Kidney epithelial cell (primary cell): ENCODE results near the gene MRPL22. TPM values are rescaled to one million over a fixed set of nuclear protein-coding genes. Genes with fewer than 3 reads are reported as not detected.
"Not testable (repeated sequence)": the region's sequence is repeated elsewhere in the genome, so short reads cannot be mapped to it uniquely, and the experiment has no call there.

Experiments used
- DNase-seq: peaks from one replicate; pipeline ENCODE4 v3.0.0-alpha.2; 2010; ENCODE audit warnings: low read depth
- H3K27me3 ChIP-seq: 2 replicates; pipeline ENCODE4 v1.6.0; 2011; ENCODE audit warnings: low read length; ENCODE audit not compliant: control insufficient read depth, insufficient read depth
- H3K36me3 ChIP-seq: 2 replicates; pipeline ENCODE4 v1.5.1; 2011; ENCODE audit warnings: low read length; ENCODE audit not compliant: control insufficient read depth, insufficient read depth
- H3K4me3 ChIP-seq: 2 replicates; pipeline ENCODE4 v1.5.1; 2011; ENCODE audit warnings: low read depth, mild to moderate bottlenecking, control low read depth, low read length
- CTCF ChIP-seq: IDR thresholded peaks from 2 replicates; pipeline ENCODE4 v1.5.1; 2011; ENCODE audit warnings: mild to moderate bottlenecking, moderate library complexity, low read length, control low read depth, inconsistent platforms; ENCODE audit not compliant: insufficient read depth, poor library complexity, severe bottlenecking
- total RNA-seq: library from RNA; depleted of rRNA; stranded (reverse); fragments of >200 nt; gene quantifications from 2 replicates; pipeline ENCODE4 v1.2.3, GENCODE V29; 2015

The MRPL22 gene
- total RNA-seq, 1 donor from 2014 or later: 24.5 TPM

GRCh38 chr5:154937718-154938466 is 3.0 kb upstream of the MRPL22 start, which contains the start of gene GEMIN5:
Gene GEMIN5, minus strand, starts transcription at chr5:154938211. Its CDS starts 78 bp downstream, at chr5:154938133.
- Histone ChIP-seq H3K36me3 (peaks cover 2% of the 10 kb centered on the region), H3K4me3 (peak within 1 kb of the TSS; percentile 60), H3K27me3 (no peaks in the 10 kb centered on the region)
- DNase-seq: peak; percentile 38
- TF ChIP-seq CTCF: no peak

GRCh38 chr5:154939387-154939786 is 1.5 kb upstream of the MRPL22 start:
- H3K27me3 ChIP-seq, H3K36me3 ChIP-seq, H3K4me3 ChIP-seq, DNase-seq: not testable (repeated sequence)

DNA sequence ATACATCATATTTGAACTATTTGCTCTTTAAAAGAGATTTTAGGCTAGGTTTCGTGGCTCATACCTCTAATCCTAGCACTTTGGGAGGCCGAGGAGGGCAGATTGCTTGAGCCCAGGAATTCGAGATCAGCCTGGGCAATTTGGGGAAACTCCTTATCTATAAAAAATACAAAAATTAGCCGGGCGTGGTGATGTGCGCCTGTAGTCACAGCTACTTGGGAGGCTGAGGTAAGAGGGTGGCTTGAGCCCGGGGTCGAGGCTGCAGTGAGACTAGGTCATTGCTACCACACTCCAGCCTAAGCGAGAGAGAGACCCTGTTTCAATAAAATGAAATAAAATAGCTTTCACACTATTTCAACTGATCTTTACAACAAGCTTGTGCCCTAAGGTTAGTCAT is 500 bp upstream of the MRPL22 start:
- Histone ChIP-seq H3K27me3 (no peaks in the 10 kb centered on the region), H3K4me3 (peak overlapping the region; percentile 78), H3K36me3 (no peaks in the 10 kb centered on the region)
- no peak for TF ChIP-seq CTCF
- no peak for DNase-seq

DNA sequence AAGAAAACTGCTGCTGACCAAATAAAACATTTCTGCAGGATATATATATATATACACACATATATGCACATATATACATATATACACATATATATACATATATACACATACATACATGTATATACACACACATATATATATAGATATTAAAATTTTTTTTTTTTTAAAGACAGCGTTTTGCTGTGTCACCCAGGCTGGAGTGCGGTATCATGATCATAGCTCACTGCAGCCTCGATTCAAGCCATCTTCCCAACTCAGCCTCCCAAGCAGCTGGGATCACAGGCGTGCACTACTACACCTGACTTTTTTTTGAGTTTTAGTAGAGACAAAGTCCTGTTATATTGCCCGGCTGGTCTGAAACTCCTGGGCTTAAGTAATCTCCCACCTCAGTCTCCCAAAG is 2.7 kb downstream of the MRPL22 start:
- Histone ChIP-seq H3K36me3 (peaks cover 1% of the 10 kb centered on the region), H3K27me3 (no peaks in the 10 kb centered on the region), H3K4me3 (no peak overlapping the region)
- no peak for TF ChIP-seq CTCF
- no peak for DNase-seq

DNA sequence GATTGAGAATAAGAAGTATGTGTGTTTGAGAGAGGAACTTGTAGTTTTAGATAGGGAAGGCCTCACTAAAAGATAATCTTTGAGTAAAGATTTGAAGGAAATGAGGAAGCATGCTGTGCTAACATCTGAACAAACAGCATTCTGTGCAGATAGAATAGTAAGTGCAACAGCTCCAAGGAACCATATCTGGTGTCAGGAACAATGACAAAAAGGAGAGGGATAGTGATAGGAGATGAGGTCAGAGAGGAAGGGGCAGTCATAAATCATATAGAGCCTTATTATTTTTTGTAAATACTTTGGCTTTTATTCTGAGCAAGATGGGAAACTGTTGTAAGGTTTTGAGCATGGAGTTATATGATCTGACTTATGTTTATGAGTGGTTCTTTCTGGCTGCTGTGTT is 3.8 kb downstream of the MRPL22 start:
- H3K27me3 ChIP-seq: no peaks in the 10 kb centered on the region
- no peak for TF ChIP-seq CTCF
- DNase-seq: no peak
- H3K36me3 ChIP-seq: peaks cover 1% of the 10 kb centered on the region
- H3K4me3 ChIP-seq: no peak overlapping the region

- no peaks in the 10 kb centered on the region for H3K27me3 ChIP-seq
- H3K4me3 ChIP-seq: no peak overlapping the region
- no peak for DNase-seq
- peak; percentile 48 for TF ChIP-seq CTCF
- peaks cover 1% of the 10 kb centered on the region for H3K36me3 ChIP-seq
These were observed 4.9 kb downstream of the MRPL22 start for GRCh38 chr5:154945695-154946301.
